Kidney (tissue), 14 donors: Measurements from ENCODE around the gene GPC5. TPM values are rescaled to one million over a fixed set of nuclear protein-coding genes. Genes with fewer than 3 reads are reported as not detected.
A peak's percentile ranks its signal among the peaks of the same experiment; 100 is the strongest.

Source experiments
- DNase-seq, 5 donors: peaks; one replicate each; pipeline ENCODE4 v3.0.0-alpha.2; 2013 to 2020
- FAIRE-seq: peaks from 2 replicates; lab custom pipeline; 2012; peaks lifted over from hg19 to GRCh38; lab: Jason Lieb, UNC
- H3K27ac ChIP-seq, 2 donors: one replicate each; pipeline ENCODE4 v1.7.0; 2013; ENCODE audit warnings: low read depth in 2 of 2, low read length in 2 of 2, inconsistent platforms in 1 of 2
- H3K27me3 ChIP-seq: one replicate; pipeline ENCODE4 v1.7.1; 2013; ENCODE audit warnings: low read length, inconsistent platforms; ENCODE audit not compliant: control insufficient read depth, insufficient read depth
- H3K36me3 ChIP-seq, 3 donors: one replicate each; pipeline versions ENCODE4 v1.7.0 to v1.7.1; 2013; ENCODE audit warnings: low read length in 3 of 3, control low read depth in 1 of 3, inconsistent platforms in 1 of 3; ENCODE audit not compliant: insufficient read depth in 3 of 3, control insufficient read depth in 2 of 3
- H3K4me1 ChIP-seq, 3 donors: one replicate each; pipeline versions ENCODE4 v1.7.0 to v1.7.1; 2013; ENCODE audit warnings: low read length in 3 of 3, inconsistent platforms in 1 of 3, low read depth in 1 of 3; ENCODE audit not compliant: control insufficient read depth in 2 of 3, insufficient read depth in 2 of 3
- H3K4me3 ChIP-seq, 3 donors: one replicate each; pipeline versions ENCODE4 v1.7.0 to v1.8.1; 2013; ENCODE audit warnings: low read length in 3 of 3, control low read depth in 1 of 3, inconsistent platforms in 1 of 3
- H3K9ac ChIP-seq, 3 donors: one replicate each; pipeline versions ENCODE4 v1.7.0 to v1.7.1; 2013; ENCODE audit warnings: low read length in 3 of 3, control low read depth in 1 of 3, inconsistent platforms in 1 of 3
- H3K9me3 ChIP-seq, 3 donors: one replicate each; pipeline versions ENCODE4 v1.7.0 to v1.7.1; 2013; ENCODE audit warnings: low read length in 3 of 3, control low read depth in 1 of 3, inconsistent platforms in 1 of 3; ENCODE audit not compliant: control insufficient read depth in 2 of 3, insufficient read depth in 1 of 3
- CTCF ChIP-seq: IDR thresholded peaks from 3 replicates; pipeline ENCODE4 v1.5.1; 2012; ENCODE audit warnings: mild to moderate bottlenecking, moderate library complexity, borderline replicate concordance; ENCODE audit not compliant: insufficient read depth; ENCODE audit errors: extremely low read depth
- intact Hi-C: fragments of 100-400 bp; cut with DNase I; formaldehyde crosslinking; loops from one replicate; pipeline ENCODE4 v1.11.1; 2022
- polyA plus RNA-seq: library from polyadenylated mRNA; stranded (reverse); fragments of 350-450 nt; fragmentation: Illumina TruSeq; extraction: RNeasy Lipid Tissue Mini Kit (QIAGEN cat#74804); gene quantifications from one replicate; pipeline ENCODE4 v1.2.3, GENCODE V29; 2014; ENCODE audit warnings: low read depth, low replicate concordance; ENCODE audit not compliant: insufficient read depth
- total RNA-seq: library from RNA; stranded (reverse); fragmentation: NEBNext Ultra II Directional; extraction: Animal tissue kit (Norgen Biotek cat#: 25700); gene quantifications from one replicate; pipeline ENCODE4 v1.2.1, GENCODE V29; 2021
- donor health status: control.
- donor health status: control.
- donor health status: control.
- donor health status: control.
- donor health status: control.
- donor health status: DM: yes; HTN: yes; CAD: no.
- donor health status: Normal renal cell carcinoma (clear cell type).

The GPC5 gene
- total and polyA plus RNA-seq, 2 donors from 2014 or later = 0.47 to 6.8 TPM

- intact Hi-C loops = no loop called here
Measured at GRCh38 chr13:92196591-92197256, 798.3 kb downstream of the GPC5 start.

GRCh38 chr13:92197669-92198068 lies 799.2 kb downstream of the GPC5 start:
- no peak overlapping the region for H3K27ac ChIP-seq
- no peak for DNase-seq
- H3K36me3 ChIP-seq = no peaks in the 10 kb centered on the region
- no peaks in the 10 kb centered on the region for H3K9me3 ChIP-seq
- intact Hi-C loops = no loop called here
- no peaks in the 10 kb centered on the region for H3K4me1 ChIP-seq
- FAIRE-seq = no peak
- no peaks in the 10 kb centered on the region for H3K27me3 ChIP-seq
- no peak overlapping the region for H3K9ac ChIP-seq
- no peak for TF ChIP-seq CTCF
- no peak overlapping the region for H3K4me3 ChIP-seq

More at GRCh38 chr13:92196591-92197256, 798.3 kb downstream of the GPC5 start:
- DNase-seq (peak in 2 of 5 donors; percentile 67 to 69), FAIRE-seq (no peak)
- TF ChIP-seq CTCF = no peak
- no peak overlapping the region for H3K27ac ChIP-seq
- no peaks in the 10 kb centered on the region for H3K9me3 ChIP-seq
- H3K36me3 ChIP-seq = no peaks in the 10 kb centered on the region
- H3K9ac ChIP-seq = peak overlapping the region in 1 of 3 donors; percentile 10
- H3K4me3 ChIP-seq = peak overlapping the region in 2 of 3 donors; percentile 20 to 31
- no peaks in the 10 kb centered on the region for H3K4me1 ChIP-seq
- H3K27me3 ChIP-seq = no peaks in the 10 kb centered on the region

GRCh38 chr13:92218615-92219014 lies 820.2 kb downstream of the GPC5 start:
- DNase-seq (no peak), FAIRE-seq (no peak)
- Histone ChIP-seq H3K9me3 (no peaks in the 10 kb centered on the region), H3K9ac (no peak overlapping the region), H3K36me3 (no peaks in the 10 kb centered on the region), H3K27ac (no peak overlapping the region), H3K4me1 (no peaks in the 10 kb centered on the region), H3K27me3 (no peaks in the 10 kb centered on the region), H3K4me3 (no peak overlapping the region)
- no peak for TF ChIP-seq CTCF
- intact Hi-C loops = no loop called here
